ENCODE measurements around the gene CHTF8.

Gene CHTF8

GRCh38 chr16:69114976-69115355 is 17.4 kb downstream of the CHTF8 start:
- in situ Hi-C loops (cut with MboI; ENCODE audit: low sequenced_read_pairs): no loop called here

- in situ Hi-C loops (cut with MboI; ENCODE audit: low sequenced_read_pairs): no loop called here
Observed at GRCh38 chr16:69114346-69114975, 17.9 kb downstream of the CHTF8 start.

DNA sequence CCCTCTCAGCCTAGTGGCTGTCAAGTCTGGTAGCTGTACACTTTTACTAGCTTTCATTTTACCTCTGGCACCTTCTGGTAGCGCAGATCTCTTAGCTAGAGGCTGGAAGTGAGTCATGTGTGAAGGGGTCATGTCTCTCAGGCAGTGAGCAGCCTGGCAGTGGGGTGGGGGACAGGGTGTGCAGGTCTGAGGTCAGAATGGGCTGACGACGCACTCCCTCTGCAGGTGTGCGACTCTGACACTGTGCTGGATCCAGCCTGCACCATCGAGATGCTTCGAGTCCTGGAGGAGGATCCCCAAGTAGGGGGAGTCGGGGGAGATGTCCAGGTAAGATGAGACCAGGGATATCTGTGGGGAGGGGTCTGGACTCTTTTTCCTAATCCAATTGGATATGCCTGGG is 19.2 kb downstream of the CHTF8 start:
- in situ Hi-C loops (cut with MboI; ENCODE audit: low sequenced_read_pairs): no loop called here

- in situ Hi-C loops (cut with MboI; ENCODE audit: low sequenced_read_pairs): no loop called here
Observed at GRCh38 chr16:69112285-69113129, 19.9 kb downstream of the CHTF8 start.

GRCh38 chr16:69111876-69112230 is 20.5 kb downstream of the CHTF8 start:
- in situ Hi-C loops (cut with MboI; ENCODE audit: low sequenced_read_pairs): no loop called here

DNA sequence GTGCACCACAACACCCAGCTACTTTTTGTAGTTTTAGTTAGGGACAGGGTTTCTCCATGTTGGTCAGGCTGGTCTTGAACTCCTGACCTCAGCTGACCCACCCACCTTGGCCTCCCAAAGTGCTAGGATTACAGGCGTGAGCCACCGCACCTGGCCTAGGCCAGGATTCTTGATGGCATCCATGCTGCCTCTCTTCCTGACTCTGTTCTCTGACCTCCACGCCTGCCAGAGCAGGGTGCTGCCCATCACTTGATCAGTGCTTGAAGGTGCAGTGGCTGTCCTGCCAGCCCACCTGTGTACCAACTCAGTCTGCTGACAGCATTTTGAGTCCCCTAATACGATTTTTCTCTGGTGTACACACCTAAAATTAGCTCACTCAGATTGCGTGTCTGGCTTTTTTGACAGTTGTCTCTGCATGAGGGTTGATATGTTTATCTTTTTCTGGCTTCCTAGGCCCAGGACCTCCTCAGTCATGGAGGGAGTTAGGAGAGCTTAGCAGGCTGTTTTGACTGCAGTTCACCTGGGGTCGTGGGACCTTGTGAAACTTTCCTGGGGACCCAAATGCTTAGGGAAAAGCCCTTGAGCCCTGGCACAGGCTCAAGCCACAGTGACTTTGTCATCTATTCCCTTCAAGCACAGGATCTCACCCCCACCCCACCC is 21.0 kb downstream of the CHTF8 start:
- in situ Hi-C loops (cut with MboI; ENCODE audit: low sequenced_read_pairs): no loop called here

GRCh38 chr16:69110406-69110805 is 22.0 kb downstream of the CHTF8 start:
- in situ Hi-C loops (cut with MboI; ENCODE audit: low sequenced_read_pairs): no loop called here

DNA sequence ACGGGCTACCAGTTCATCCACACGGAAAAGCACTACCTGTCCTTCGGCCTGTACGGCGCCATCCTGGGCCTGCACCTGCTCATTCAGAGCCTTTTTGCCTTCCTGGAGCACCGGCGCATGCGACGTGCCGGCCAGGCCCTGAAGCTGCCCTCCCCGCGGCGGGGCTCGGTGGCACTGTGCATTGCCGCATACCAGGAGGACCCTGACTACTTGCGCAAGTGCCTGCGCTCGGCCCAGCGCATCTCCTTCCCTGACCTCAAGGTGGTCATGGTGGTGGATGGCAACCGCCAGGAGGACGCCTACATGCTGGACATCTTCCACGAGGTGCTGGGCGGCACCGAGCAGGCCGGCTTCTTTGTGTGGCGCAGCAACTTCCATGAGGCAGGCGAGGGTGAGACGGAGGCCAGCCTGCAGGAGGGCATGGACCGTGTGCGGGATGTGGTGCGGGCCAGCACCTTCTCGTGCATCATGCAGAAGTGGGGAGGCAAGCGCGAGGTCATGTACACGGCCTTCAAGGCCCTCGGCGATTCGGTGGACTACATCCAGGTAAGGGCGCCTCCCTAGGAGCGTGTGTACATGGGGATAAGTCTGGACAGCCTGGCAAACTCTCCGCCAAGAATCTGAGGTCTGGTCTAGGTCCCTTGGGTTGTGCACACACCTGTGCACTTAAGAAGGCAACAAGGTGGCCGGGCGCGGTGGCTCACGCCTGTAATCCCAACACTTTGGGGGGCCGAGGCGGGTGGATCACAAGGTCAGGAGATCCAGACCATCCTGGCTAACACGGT is 22.7 kb downstream of the CHTF8 start:
- in situ Hi-C loops (cut with MboI; ENCODE audit: low sequenced_read_pairs): no loop called here

- in situ Hi-C loops (cut with MboI; ENCODE audit: low sequenced_read_pairs): no loop called here
Observed at GRCh38 chr16:69108905-69109252, 23.5 kb downstream of the CHTF8 start.

- in situ Hi-C loops (cut with MboI; ENCODE audit: low sequenced_read_pairs): no loop called here
Observed at GRCh38 chr16:69108064-69108904, 24.1 kb downstream of the CHTF8 start.

- in situ Hi-C loops (cut with MboI; ENCODE audit: low sequenced_read_pairs): no loop called here
Observed at GRCh38 chr16:69107316-69107962, 24.9 kb downstream of the CHTF8 start.

GRCh38 chr16:69106491-69107315 is 25.7 kb downstream of the CHTF8 start:
- in situ Hi-C loops (cut with MboI; ENCODE audit: low sequenced_read_pairs): no loop called here

GRCh38 chr16:69105501-69106361 is 26.7 kb downstream of the CHTF8 start, which contains the start of gene HAS3:
HAS3 (plus strand) TSS chr16:69105653; CDS start chr16:69109396, 3,743 bp downstream.
- in situ Hi-C loops (cut with MboI; ENCODE audit: low sequenced_read_pairs): no loop called here

DNA sequence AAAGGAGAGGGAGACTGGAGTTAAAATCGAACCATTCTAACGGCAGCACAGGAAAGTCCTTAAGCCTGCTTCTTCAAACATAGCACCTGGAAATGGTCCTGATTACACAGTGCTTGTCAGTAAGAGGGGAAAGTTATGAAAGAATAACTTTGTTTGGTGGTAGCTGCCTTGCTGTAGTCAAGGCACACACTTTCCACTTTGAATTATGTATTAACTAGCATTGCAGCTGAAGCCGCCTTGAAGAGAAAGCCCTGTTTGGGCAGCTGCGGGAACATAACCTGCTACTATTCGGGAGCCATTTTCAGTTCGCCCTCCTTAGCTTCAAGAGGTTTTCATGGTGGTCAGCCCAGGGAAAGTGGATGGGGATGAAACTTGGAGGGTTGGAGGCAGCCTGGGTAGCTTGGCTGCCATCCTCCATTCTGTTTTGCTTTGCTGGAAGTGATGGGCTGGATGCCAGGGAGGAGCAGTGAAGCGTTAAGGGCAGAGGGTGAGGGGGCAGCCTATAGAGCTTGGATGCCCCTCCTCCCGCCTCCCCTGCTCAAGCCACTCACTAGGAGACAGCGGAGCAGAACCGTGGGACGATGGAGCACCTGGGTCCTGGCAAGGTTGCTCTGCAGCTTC is 32.2 kb downstream of the CHTF8 start:
- in situ Hi-C loops (cut with MboI; ENCODE audit: low sequenced_read_pairs): no loop called here

DNA sequence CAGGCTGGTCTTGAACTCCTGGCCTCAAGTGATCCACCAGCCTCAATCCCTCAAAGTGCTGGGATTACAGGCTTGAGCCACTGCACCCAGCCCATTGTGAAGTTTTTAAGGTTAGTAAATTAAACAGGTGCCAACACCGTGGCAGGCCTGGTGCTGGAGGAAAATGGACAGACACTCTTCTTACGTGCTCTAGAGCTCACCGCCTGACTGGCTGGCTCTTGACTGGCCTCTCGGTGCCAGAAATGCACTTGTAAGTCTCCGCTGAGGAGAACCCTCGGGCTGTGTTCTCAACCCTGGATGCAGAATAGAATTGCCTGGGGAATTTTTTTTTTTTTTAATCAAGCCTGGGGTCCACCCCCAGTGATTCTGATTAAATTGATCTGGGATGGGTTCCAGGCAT is 37.2 kb downstream of the CHTF8 start:
- in situ Hi-C loops (cut with MboI; ENCODE audit: low sequenced_read_pairs): no loop called here

GRCh38 chr16:69094501-69094900 is 37.9 kb downstream of the CHTF8 start:
- in situ Hi-C loops (cut with MboI; ENCODE audit: low sequenced_read_pairs): no loop called here

DNA sequence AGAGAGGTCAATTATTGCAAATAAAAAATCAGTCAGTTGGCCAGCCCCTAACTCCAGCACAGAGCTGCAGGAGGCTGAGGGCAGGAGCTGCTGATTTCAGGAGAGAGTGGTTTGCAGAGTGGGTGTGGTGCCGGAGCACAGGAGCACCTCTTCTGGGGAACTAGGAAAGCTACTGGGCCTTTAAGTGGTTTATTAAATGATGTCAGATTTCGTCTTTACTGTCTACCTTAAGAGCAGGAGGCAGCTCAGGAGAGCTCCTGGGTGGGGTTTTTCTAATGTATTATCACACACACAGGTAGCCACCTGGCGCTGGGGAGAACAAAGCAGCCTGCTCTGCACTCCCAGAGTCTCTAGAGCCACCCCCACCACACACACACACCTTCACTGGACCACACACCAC is 38.4 kb downstream of the CHTF8 start:
- in situ Hi-C loops (cut with MboI; ENCODE audit: low sequenced_read_pairs): no loop called here

Measured in hTERT RPE-1 (cell line).